Upper lobe of right lung (tissue), 1 donor: Measurements from ENCODE around the gene DSC3. TPM values are rescaled to one million over a fixed set of nuclear protein-coding genes. Genes with fewer than 3 reads are reported as not detected.

Experiments used
- ATAC-seq: fragments of 200-7000 bp; cut with Tn5 transposase; one replicate; pipeline ENCODE4 v1.9.1; 2020; ENCODE audit warnings: mild to moderate bottlenecking, moderate library complexity
- DNase-seq: peaks from one replicate; pipeline ENCODE4 v3.0.0-alpha.2; 2020
- H3K27ac ChIP-seq: fragments of 200-600 bp; one replicate; pipeline ENCODE4 v1.8.0; 2022
- H3K27me3 ChIP-seq: fragments of 200-600 bp; one replicate; pipeline ENCODE4 v1.8.0; 2022; ENCODE audit warnings: mild to moderate bottlenecking
- H3K36me3 ChIP-seq: fragments of 200-600 bp; one replicate; pipeline ENCODE4 v1.8.0; 2022
- H3K4me1 ChIP-seq: fragments of 200-600 bp; one replicate; pipeline ENCODE4 v1.8.0; 2022
- H3K4me3 ChIP-seq: fragments of 200-600 bp; one replicate; pipeline ENCODE4 v1.8.0; 2022; ENCODE audit warnings: mild to moderate bottlenecking
- H3K9me3 ChIP-seq: fragments of 200-600 bp; one replicate; pipeline ENCODE4 v1.8.0; 2022
- intact Hi-C: fragments of 100-400 bp; cut with DNase I; formaldehyde crosslinking; loops from one replicate; pipeline ENCODE4 v1.11.0; 2022
- total RNA-seq: library from RNA; stranded (reverse); fragmentation: NEBNext Ultra II Directional; extraction: Animal tissue kit (Norgen Biotek cat#: 25700); gene quantifications from one replicate; pipeline ENCODE4 v1.2.1, GENCODE V29; 2021
- TF ChIP-seq, protein P1 (sequence below): fragments of 200-600 bp; IDR thresholded peaks from one replicate; pipeline ENCODE4 v1.8.0; 2022; ENCODE audit warnings: antibody characterized with exemption
- donor health status: DM: no; HTN: yes; CAD: no; lungs with severe emphysema.

DSC3 gene
- total RNA-seq, 1 donor from 2014 or later = 1.6 TPM

DNA sequence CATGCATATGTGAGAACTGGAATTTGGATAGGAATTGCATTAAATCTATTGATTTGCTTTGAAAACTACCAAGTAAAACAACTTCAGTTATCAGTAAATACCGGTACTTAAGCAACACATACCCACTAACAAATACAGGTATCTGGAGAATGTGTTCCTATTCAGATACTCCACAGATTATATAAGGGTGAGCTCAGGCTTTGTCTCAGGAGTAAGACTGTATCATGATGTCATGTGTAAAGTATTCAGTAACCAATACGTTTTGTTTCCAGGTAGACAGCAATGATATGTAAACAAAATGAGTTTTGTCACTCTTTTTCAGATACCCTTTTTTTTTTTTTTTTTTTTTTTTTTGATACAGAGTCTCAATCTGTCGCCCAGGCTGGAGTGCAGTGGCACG lies 74.8 kb downstream of the DSC3 start:
- Histone ChIP-seq H3K4me1 (no peaks in the 10 kb centered on the region), H3K4me3 (no peak overlapping the region), H3K36me3 (no peaks in the 10 kb centered on the region), H3K9me3 (no peaks in the 10 kb centered on the region), H3K27ac (no peak overlapping the region), H3K27me3 (no peaks in the 10 kb centered on the region)
- DNase-seq (no peak), ATAC-seq (no peak)
- intact Hi-C loops = no loop called here
- TF ChIP-seq, protein P1, sequence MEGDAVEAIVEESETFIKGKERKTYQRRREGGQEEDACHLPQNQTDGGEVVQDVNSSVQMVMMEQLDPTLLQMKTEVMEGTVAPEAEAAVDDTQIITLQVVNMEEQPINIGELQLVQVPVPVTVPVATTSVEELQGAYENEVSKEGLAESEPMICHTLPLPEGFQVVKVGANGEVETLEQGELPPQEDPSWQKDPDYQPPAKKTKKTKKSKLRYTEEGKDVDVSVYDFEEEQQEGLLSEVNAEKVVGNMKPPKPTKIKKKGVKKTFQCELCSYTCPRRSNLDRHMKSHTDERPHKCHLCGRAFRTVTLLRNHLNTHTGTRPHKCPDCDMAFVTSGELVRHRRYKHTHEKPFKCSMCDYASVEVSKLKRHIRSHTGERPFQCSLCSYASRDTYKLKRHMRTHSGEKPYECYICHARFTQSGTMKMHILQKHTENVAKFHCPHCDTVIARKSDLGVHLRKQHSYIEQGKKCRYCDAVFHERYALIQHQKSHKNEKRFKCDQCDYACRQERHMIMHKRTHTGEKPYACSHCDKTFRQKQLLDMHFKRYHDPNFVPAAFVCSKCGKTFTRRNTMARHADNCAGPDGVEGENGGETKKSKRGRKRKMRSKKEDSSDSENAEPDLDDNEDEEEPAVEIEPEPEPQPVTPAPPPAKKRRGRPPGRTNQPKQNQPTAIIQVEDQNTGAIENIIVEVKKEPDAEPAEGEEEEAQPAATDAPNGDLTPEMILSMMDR = no peak

DNA sequence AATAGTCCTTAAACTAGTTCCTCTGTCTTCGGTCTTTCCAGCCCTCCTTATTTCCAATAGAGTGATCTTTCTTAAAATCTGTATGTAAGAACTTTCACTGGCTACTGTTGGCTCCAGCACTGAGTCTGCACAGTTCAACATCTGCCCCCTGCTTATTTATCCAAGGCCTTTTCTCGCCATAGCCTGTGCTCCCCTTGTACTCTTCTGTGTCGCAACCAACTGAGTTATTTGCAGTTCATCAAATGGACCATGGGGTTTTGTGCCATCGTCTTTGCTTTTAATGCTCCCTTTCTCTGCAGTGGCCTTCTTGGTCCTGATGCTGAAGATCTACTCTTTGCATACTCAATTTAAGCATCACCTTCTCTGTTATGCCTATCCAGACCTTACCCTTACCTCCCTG lies 77.3 kb downstream of the DSC3 start:
- Histone ChIP-seq H3K27me3 (no peaks in the 10 kb centered on the region), H3K4me3 (no peak overlapping the region), H3K4me1 (no peaks in the 10 kb centered on the region), H3K36me3 (no peaks in the 10 kb centered on the region), H3K27ac (no peak overlapping the region), H3K9me3 (no peaks in the 10 kb centered on the region)
- ATAC-seq (no peak), DNase-seq (no peak)
- intact Hi-C loops = no loop called here
- TF ChIP-seq, protein P1 = no peak

DNA sequence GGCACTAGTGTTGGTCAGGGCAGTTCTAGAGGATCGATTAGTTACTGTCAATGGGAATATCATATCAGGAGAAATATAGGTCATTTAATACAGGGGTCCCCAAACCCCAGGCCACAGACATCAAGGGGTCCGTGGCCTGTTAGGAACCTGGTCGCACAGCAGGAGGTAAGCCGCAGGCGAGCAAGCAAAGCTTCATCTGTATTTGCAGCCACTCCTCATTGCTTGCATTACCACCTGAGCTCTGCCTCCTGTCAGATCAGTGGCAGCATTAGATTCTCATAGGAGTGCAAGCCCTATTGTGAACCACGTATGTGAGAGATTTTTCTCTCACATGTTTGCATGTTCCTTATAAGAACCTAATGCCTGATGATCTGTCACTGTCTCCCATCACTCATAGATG lies 81.9 kb downstream of the DSC3 start:
- ATAC-seq = no peak
- TF ChIP-seq, protein P1 = no peak
- Histone ChIP-seq H3K27me3 (no peaks in the 10 kb centered on the region), H3K36me3 (no peaks in the 10 kb centered on the region), H3K4me1 (no peaks in the 10 kb centered on the region), H3K9me3 (no peaks in the 10 kb centered on the region), H3K4me3 (no peak overlapping the region), H3K27ac (no peak overlapping the region)
- intact Hi-C loops = no loop called here
- DNase-seq = no peak

DNA sequence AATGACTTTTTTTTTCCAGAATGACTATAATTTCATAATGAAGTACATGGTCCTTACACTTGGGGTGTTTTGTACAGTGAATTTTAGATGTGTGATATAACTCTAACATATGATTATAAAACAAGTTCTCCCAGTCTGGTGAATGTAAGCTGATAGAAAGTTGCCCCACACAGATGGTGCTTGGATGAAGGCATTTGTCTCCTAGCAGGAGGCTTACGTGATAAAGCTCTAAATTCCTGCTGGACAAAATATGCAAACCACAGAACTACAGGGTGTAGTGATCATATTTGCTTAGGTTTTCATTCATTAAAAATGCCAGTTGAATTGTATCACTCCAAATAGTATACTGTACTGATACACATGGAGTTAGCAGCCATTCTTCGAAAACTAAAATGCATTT lies 85.5 kb downstream of the DSC3 start:
- Histone ChIP-seq H3K27me3 (no peaks in the 10 kb centered on the region), H3K4me1 (no peaks in the 10 kb centered on the region), H3K36me3 (no peaks in the 10 kb centered on the region), H3K9me3 (no peaks in the 10 kb centered on the region), H3K4me3 (no peak overlapping the region), H3K27ac (no peak overlapping the region)
- intact Hi-C loops = no loop called here
- no peak for ATAC-seq
- TF ChIP-seq, protein P1 = no peak
- no peak for DNase-seq

DNA sequence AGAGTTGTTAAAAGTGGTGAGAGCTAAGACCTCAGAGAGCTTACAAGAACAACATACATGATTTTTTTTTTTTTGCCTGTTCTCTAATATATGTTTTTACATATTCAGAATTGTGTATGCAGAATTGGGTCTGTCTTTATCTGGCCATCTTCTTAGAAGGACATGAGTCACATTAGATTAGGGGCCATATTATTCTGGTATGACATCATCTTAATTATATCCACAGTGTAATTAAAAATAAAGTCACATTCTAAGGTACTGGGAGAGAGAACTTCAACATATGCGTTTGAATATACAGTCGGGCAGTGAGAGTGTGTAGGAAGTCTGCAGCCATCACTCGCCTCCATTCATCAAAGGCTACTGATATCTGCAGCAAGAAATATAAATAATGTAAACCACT lies 88.3 kb downstream of the DSC3 start:
- Histone ChIP-seq H3K27ac (no peak overlapping the region), H3K27me3 (no peaks in the 10 kb centered on the region), H3K36me3 (no peaks in the 10 kb centered on the region), H3K9me3 (no peaks in the 10 kb centered on the region), H3K4me3 (no peak overlapping the region), H3K4me1 (no peaks in the 10 kb centered on the region)
- ATAC-seq (no peak), DNase-seq (no peak)
- TF ChIP-seq, protein P1 = no peak
- intact Hi-C loops = no loop called here

DNA sequence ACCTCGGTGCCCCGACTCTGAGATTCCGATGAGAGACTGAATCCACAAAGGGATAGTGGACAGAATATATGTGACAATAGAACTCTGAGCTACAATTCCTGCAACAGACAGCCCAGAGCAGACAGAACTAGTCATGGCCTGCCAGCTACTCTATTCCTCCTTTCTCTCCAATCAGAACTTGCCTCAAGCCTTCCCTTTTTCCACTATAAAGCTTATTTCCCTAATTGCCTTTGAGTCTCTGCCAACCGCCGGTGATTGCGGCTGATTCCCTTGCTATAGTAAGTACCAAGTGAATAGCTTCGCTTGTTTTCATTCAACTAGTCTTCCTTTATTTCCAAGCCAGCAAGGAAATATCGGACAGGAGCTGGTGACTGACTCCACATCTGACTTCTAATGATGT lies 96.8 kb downstream of the DSC3 start:
- Histone ChIP-seq H3K4me3 (no peak overlapping the region), H3K4me1 (no peaks in the 10 kb centered on the region), H3K9me3 (no peaks in the 10 kb centered on the region), H3K27ac (no peak overlapping the region), H3K36me3 (no peaks in the 10 kb centered on the region), H3K27me3 (no peaks in the 10 kb centered on the region)
- DNase-seq (no peak), ATAC-seq (no peak)
- TF ChIP-seq, protein P1 = no peak
- intact Hi-C loops = no loop called here
